Activated T-cell treated with anti-CD3 and anti-CD28 coated beads for 4 hours (primary cell): ENCODE measurements around the gene EPS8L2.
"Not testable (repeated sequence)": the region's sequence is repeated elsewhere in the genome, so short reads cannot be mapped to it uniquely, and the experiment has no call there.

Experiments used
- DNase-seq: peaks from one replicate; pipeline ENCODE4 v3.0.0-alpha.2; 2020

Gene EPS8L2

DNA sequence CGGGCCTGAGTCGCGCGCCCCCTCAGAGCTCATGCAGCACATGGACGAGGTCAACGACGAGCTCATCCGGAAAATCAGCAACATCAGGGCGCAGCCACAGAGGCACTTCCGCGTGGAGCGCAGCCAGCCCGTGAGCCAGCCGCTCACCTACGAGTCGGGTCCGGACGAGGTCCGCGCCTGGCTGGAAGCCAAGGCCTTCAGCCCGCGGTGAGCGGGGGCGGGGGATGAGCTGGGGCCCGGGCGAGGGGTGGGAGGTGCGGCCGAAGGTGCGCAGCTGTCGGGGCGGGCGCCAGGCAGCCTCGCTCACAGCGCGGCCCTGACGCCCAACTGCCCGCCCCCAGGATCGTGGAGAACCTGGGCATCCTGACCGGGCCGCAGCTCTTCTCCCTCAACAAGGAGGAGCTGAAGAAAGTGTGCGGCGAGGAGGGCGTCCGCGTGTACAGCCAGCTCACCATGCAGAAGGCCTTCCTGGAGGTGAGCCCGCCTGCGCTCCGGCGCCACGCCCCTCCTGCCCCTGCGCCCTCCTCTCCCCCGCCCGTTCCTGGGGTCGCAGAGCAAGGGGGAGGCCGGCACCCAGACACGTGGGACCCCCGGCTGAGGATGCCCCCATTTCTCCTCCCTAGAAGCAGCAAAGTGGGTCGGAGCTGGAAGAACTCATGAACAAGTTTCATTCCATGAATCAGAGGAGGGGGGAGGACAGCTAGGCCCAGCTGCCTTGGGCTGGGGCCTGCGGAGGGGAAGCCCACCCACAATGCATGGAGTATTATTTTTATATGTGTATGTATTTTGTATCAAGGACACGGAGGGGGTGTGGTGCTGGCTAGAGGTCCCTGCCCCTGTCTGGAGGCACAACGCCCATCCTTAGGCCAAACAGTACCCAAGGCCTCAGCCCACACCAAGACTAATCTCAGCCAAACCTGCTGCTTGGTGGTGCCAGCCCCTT, 20.5 kb downstream of the EPS8L2 start:
- no peak for DNase-seq

DNA sequence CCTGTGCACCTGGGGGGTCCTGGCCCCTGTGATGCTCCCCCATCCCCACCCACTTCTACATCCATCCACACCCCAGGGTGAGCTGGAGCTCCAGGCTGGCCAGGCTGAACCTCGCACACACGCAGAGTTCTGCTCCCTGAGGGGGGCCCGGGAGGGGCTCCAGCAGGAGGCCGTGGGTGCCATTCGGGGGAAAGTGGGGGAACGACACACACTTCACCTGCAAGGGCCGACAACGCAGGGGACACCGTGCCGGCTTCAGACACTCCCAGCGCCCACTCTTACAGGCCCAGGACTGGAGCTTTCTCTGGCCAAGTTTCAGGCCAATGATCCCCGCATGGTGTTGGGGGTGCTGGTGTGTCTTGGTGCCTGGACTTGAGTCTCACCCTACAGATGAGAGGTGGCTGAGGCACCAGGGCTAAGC, 21.3 kb downstream of the EPS8L2 start:
- no peak for DNase-seq

DNA sequence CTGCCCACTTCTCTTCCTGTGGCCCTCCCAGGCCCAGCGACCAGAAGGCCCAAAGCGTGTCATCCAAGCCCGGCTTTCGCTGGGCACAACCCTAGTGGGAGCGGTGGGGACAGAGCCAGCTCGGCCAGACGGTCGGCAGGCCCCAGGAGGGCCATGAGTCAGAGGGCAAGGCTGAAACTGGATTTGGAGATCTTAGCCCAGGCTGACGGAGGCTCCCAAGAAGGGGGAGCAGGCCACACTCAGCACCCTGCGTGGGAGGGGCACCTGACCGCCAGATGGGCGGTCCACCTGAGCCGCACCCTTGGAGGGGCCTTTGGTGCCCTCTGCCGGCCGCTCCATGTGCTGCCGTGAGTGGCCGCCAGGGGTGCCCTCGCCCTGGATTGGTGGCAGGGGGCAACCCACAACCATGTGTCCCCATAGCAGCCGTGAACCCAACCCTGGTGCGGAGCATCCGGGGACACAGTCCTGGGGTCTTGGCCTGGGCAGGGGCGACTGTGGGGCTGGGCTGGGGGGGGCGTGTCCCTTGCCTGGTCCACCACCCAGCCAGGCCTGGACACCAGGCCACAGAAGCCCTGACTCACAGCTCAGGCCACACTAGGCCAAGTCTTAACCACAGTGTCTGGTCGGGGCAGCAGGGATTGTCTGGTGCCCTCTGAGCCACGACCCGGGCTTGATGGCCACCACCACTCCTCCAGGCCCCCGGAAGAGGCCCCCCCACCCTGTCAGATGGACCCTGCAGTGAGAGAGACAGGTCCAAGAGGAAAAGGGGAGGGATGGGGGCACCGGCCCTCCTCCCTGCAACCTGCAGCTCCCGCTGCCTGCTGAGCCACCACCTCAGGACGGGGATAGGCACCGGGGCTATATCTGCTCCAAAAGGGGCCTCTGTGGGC, 22.1 kb downstream of the EPS8L2 start:
- peak; percentile 76 for DNase-seq

DNA sequence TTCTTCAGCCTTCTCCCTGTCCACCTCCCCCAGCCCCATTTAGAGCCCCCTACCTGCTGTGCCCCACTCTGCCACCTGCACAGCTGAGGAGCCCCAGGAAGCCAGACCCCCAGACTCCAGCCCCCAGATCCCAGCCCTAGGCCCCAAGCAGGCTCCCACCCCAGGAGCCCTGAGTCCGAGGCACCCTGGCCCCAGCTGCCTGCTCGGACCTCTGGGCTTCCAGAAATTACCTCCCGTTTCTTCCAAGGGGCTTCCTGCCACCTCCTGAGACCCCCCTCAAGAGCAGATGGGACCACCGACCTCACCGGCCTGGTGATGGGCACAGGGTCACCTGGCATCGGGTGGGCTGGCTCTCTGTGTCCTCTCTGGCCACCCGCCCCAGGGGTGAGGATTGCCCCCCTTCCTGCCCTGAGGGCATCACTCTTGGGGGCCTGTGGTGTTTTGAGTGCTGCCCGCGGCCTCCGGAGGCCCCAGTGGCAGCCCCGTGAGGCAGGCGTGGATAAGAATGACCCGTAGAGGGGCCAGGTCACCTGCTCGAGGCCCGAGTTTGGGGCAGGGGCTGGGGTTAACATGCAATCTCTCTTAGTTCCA, 23.0 kb downstream of the EPS8L2 start:
- no peak for DNase-seq

DNA sequence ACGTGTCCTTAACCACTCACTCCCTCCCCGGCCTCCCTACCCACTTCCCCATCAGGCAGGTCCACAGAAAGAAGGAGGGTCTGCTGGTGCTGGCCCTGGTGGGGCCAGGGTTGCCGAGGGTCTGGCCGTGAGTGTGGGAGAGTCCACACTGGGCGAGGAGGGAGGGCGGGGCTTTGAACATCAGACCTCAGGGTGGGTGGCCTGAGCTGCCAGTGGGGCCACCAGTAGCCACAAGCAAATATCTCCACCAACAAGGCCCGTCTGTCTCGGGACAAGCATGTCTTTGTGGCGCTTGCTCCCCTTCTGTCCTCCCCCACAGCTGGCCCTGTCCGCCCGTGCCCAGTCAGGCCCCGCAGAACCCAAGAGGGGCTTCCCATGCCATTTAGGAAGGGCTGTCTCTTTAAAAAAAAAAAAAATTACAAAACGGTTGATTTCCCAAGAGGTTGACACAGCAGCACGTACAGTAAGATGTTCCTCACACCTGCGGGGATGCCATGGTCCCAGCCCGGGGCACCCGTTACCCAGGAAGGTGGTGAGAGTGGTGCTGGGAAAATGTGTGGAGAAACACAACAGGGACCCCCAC, 23.6 kb downstream of the EPS8L2 start:
- DNase-seq = no peak

DNA sequence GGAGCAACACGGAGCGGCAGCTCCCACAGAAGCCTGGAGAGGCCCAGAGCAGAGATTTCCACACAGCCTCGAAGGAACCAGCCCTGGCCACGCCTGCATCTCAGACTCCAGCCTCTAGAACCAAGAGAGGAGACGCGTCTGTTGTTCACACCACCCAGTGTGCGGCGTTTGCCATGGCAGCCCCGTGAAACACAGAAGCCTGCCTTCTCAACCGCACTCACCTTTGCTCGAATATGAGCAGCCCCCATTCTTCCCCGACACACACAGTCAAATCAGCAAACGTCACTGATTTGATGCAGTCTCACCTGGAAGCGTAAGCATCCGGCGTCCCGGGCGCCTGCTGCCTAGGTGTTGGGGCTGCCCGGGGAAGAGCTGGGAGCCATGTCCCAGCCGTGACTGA, 27.0 kb downstream of the EPS8L2 start:
- DNase-seq = no peak

DNA sequence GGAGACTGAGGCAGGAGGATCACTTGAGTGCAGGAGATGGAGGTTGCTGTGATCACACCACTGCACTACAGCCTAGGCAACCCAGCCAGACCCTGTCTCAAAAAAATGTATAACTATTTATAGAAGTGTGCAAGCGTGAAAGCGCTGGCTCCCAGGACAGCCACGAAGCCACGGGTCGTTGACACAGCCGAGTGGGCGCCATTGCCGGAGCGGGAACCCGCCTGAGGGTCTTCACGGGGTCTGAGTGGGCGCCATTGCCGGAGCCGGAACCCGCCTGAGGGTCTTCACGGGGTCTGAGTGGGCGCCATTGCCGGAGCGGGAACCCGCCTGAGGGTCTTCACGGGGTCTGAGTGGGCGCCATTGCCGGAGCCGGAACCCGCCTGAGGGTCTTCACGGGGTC, 28.5 kb downstream of the EPS8L2 start:
- DNase-seq = not testable (repeated sequence)

DNA sequence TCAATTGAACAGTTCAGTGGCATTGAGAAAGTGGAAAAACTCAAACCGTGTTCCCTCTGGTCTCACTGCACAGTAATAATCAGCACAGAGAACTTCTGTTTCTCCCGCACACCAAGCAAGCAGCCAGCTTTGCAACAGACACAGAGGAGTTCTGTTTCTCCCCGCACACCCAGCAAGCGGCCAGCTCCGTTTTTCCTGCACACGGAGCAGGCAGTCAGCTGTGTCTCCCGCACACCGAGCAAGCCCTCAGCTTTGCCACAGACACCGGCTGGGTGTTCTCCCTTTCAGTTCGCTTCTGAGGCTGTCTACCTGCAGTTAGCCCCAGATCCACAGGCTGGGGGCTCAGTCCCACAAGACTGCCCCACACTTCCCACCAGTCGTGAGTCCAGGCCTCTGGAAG, 31.3 kb downstream of the EPS8L2 start:
- no peak for DNase-seq

DNA sequence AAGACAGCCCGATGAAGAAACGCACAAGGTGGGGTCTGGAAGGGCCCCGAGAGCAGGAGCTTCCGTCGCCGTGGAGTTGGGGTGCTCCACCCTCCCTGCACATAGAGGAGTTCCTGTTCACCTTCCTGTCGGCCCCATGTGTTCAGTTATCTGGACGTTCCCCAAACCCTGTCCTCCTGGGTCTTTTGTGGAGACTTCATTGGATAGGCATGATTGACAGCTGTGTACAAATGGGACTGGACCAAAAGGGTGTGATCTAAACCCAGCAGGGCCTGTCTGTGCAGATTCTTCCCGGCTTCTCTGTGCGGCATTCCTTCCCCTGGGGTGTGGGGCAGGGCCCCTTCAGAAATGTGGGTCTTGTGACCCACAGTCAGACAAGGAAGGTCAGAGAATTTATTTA, 31.9 kb downstream of the EPS8L2 start:
- DNase-seq = not testable (repeated sequence)

DNA sequence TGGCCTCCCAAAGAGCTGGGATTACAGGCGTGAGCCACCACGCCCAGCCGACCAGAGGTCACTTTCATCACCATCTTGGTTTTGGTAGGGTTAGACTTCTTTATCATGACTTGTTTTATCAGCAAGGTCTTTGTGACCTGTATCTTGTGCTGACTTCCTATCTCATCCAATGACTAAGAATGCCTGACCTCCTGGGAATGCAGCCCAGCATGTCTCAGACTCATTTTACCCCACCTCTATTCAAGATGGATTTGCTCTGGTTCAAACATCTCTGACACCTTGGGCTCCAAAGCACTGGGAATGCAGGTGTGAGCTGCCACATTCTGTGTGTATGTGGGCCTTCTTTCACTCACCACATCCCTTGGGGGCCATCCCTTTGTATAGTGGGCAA, 36.1 kb downstream of the EPS8L2 start:
- no peak for DNase-seq

DNA sequence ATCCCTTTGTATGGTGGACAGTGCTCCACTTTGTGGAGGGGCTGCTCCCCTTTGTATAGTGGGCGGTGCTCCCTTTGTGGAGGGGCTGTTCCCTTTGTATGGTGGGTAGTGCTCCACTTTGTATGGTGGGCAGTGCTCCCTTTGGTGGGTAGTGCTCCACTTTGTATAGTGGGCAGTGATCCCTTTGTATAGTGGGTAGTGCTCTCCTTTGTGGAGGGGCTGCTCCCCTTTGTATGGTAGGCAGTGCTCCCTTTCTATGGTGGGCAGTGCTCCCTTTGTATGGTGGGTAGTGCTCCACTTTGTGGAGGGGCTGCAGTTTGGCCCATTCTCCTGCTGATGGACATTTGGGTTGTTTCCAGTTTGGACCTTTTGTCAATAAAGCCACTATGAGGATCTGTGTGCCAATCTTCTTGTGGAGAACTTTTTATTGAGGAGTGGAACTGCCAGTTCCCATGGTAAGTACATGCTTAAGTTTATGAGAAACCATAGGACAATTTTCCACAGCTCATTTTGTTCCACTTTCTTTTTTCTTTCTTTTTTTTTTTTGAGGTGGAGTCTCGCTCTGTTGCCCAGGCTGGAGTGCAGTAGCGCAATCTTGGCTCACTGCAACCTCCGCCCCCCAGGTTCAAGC, 36.7 kb downstream of the EPS8L2 start:
- no peak for DNase-seq

DNA sequence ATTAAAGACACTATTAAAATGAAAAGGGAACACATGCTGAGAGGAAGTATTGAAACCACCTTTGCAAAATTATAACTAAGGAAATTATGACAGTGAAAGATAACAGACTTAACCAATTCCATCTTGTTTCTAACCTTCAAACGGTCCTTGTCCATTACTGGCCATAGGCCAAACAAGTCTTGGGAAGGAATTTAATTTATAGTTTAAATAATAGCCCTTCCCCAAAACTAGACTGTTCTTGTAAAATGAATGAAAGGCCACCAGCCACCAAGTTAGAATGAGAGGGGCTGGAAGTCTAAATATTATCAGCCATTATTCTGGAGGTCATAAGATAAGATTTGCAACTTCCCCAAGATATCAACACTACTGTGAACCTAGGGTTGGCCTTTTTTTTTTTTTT, 39.4 kb downstream of the EPS8L2 start:
- DNase-seq = no peak

DNA sequence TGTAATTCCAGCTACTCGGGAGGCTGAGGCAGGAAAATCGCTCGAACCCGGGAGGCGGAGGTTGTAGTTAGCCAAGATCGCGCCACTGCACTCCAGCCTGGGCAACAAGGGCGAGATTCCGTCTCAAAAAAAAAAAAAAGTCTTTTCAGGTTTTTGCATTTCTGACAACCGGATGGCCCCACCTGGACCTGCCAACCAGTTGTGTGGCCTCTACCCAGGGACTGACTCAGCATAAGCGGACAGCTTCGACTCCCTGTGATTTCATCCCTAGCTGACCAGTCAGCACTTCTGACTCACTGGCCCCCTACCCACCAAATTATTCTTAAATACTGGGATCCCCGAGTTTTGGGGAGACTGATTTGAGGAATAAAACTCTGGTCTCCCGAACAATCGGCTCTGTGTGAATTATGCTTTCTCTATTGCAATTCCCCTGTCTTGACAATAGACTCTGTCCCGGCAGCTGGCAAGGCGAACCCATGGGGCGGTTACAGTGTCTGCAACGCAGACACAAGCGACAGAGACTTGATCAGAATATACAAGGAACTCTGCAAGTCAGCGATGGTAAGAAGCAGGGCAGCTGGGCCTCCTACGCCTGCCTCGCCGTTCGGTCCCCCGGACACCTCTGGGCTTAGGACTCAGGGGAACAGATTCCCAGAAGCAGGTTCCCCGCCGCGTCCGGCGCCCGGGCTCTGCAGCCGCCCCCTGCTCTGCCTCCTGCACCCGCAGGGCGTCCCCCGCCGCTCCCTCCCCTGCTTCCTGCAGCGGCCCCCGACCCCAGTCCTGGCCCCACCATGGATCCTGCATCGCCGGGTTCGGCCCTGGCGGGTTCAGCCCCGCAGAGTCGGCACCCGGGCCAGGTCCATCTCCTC, 40.5 kb downstream of the EPS8L2 start:
- no peak for DNase-seq

DNA sequence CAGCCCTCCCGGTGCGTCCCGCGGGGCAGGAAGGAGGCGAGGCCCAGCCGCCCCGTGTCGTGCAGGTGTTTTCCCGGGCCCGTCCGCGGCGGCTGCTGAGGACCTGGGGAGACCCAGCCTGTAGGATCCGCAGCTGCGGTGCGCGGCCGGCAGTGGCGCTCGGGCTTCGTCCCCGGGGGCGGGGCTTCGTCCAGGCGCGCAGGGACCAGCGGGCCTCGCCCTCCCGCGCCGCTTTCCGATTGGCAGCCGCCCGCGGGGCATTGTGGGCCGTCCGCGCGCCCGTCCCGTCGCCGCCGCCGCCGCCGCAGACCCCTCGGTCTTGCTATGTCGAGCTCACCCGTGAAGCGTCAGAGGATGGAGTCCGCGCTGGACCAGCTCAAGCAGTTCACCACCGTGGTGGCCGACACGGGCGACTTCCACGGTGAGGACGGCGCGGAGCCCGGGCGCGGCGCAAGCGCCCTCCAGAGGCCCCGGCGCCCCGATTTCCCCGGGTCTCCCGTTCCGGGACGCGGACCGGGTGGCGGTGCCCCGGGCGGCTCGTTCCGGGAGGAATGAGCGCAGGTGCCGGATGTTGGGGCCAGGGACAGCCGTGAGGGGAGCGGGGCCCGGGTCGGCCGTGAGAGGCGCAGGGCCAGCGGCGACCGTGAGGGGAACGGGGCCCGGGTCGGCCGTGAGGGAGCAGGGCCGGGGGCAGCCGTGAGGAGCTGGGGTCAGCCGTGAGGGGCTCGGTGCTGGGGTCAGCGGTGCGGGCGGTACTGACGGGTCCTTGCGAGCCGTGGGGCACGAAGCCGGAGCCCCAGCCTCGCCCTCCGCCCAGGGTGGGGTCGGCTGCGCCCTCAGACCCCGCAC, 41.4 kb downstream of the EPS8L2 start, which contains the start of gene TALDO1:
Gene TALDO1 (plus strand): TSS at position 307 of the 849 bp plus-strand sequence. CDS start 18 bp downstream, at position 325.
- peak; percentile 54 for DNase-seq

DNA sequence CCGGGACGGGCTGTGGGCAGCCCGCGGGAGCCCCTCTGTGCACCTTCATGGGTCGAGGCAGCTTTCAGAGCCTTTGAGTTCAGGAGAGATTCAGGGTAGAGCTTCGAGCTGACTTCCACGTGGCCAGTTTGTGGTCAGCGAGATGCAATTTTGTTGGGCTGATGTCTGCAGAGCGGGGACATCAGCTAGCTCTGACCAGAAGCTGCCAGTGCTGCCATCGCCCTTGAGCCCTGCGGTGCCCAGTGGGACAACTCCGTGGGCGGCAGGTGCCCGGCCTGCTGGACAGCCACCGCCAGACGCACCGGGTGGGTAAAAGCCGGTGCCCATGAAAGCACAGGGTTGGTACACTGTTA, 42.0 kb downstream of the EPS8L2 start:
- DNase-seq = no peak

DNA sequence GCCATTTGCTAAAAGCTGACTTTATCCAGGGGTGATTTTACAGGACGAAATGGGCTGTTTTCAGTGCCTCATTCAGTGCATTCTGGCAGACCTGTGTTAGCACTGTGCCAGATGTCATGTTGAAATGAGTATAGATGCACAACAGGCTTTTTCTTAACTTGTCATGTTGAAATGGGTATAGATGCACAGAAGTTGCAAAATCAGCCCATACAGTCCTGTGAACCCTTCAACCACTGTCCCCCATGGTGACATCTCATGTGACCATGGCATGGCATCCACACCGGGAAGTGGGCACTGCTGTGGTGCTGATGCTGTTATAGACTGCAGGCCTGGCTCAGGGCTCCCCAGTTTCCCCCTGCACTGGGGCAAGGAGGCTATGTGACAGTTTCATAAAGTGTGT, 43.7 kb downstream of the EPS8L2 start:
- no peak for DNase-seq

DNA sequence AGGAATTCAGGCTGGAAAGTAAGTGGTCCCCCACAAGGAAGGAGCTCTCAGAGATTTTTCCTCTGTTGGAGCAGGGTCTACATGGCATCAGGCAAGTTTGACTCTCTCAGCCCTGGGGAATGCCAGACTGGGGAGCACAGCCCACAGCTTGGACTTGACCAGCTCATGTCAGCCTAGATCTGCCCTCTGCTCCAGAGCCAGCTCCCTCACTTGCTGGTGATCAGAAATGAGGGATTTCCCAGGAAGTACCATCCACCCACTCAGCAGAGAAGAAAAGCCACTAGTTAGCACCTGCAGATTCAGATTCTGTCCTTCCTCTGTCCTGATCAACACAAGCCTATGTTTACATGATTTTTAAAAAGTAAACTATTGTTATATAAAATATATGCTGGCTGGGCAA, 54.2 kb downstream of the EPS8L2 start:
- DNase-seq = no peak

DNA sequence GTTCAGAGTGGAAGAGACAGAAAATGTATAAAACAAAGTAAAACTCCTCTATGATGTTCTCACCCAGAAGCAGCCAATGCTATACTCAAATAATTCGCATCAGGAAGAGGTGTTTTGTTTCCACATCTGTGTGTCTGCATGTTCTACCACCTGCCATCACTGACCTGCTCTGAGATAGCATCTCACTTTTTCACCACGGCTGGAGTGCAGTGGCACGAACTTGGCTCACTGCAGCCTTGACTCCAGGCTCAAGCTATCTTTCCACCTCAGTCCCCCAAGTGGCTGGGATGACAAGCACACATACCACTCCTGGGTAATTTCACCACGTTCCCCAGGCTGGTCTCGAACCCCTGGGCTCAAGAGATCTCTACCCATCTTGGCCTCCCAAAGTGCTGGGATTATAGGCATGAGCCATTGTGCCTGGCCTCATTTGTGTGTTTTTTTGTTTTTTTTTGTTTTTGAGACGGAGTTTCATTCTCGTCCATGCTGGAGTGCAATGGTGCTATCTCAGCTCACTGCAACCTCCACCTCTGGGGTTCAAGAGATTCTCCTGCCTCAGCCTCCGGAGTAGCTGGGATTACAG, 55.6 kb downstream of the EPS8L2 start:
- DNase-seq = no peak

DNA sequence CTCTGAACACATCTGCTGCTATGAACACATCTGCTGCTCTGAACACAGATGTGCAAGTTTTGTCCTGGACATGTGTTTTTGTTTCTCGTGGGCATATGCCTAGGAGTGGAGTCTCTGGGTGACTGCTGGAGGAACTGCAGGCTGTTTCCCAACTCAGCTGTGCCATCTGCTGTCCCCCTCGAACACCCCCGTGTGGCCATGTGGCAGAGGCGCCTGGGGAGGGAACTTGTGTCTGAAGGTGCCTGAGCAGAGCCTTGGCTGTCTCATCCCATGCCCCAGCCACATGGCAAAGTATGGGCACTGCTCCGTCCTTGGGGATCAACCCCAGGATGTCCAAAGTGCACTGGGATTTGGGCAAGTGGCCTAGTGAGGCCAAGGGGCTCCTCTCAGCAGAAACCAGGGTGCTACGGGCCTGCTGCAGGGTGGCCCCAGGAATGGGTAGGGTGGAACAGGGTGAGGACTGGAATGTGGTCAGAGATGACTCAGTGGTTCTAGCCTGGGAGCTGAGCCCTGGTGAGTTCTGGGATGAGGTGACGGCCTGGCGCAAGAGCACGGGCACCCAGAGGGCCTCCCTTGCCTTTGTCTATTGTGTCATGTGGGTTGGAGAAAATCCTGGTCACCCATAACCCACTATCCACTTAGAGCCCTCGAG, 56.5 kb downstream of the EPS8L2 start:
- DNase-seq = no peak

DNA sequence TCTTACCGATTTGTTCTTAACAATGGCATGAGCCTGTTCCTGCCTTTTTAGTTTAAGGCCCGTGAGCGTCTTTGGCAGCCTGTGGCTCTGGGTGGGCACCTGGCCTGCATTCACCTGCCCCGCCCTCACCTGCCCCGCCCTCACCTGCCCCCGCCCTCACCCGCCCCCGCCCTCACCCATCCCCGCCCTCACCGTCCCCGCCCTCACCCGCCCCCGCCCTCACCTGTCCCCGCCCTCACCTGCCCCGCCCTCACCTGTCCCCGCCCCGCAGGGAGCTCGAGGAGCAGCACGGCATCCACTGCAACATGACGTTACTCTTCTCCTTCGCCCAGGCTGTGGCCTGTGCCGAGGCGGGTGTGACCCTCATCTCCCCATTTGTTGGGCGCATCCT, 57.0 kb downstream of the EPS8L2 start:
- no peak for DNase-seq
